Activated CD4-positive, alpha-beta T cell treated with anti-CD3 and anti-CD28 coated beads for 36 hours (primary cell): ENCODE results near the gene IFNA10. TPM values are rescaled to one million over a fixed set of nuclear protein-coding genes. Genes with fewer than 3 reads are reported as not detected.
A peak's percentile ranks its signal among the peaks of the same experiment; 100 is the strongest.
"Not testable (repeated sequence)": the region's sequence is repeated elsewhere in the genome, so short reads cannot be mapped to it uniquely, and the experiment has no call there.

Experiments
- ATAC-seq: fragments of 200-7000 bp; cut with Tn5 transposase; one replicate; pipeline ENCODE4 v1.10.0; 2021; ENCODE audit warnings: mild to moderate bottlenecking, moderate library complexity
- CTCF ChIA-PET: fragments of 350-600 bp; sonication (Branson Sonifier 250); formaldehyde crosslinking; loops from one replicate; lab custom pipeline; 2021; ENCODE audit warnings: antibody characterized with exemption; lab: Charles Lee
- POLR2A ChIA-PET: fragments of 350-600 bp; sonication (Branson Sonifier 250); formaldehyde crosslinking; loops from one replicate; lab custom pipeline; 2021; ENCODE audit warnings: antibody characterized with exemption, inconsistent platforms; lab: Charles Lee
- DNase-seq: peaks from one replicate; pipeline ENCODE4 v3.0.0-alpha.2; 2020
- H3K27ac Mint-ChIP-seq: one replicate; pipeline ENCODE4 v1.8.0; 2021; ENCODE audit warnings: mixed read lengths
- H3K27me3 Mint-ChIP-seq: one replicate; pipeline ENCODE4 v1.8.0; 2021; ENCODE audit warnings: mixed read lengths
- H3K36me3 Mint-ChIP-seq: one replicate; pipeline ENCODE4 v1.8.0; 2021; ENCODE audit warnings: low read depth, mixed read lengths
- H3K4me1 Mint-ChIP-seq: one replicate; pipeline ENCODE4 v1.8.0; 2021; ENCODE audit warnings: mixed read lengths
- H3K4me3 Mint-ChIP-seq: one replicate; pipeline ENCODE4 v1.8.0; 2021; ENCODE audit warnings: mild to moderate bottlenecking, moderate library complexity, mixed read lengths
- H3K9me3 Mint-ChIP-seq: one replicate; pipeline ENCODE4 v1.8.0; 2021; ENCODE audit warnings: low read depth, mixed read lengths
- intact Hi-C, 2 experiments: fragments of 100-400 bp; cut with DNase I in 1 of 2; cut with micrococcal nuclease in 1 of 2; formaldehyde crosslinking; loops; one replicate each; pipeline versions ENCODE4 v1.14.2 to v1.15.1; 2022 to 2024; cut with DNase I, micrococcal nuclease
- total RNA-seq, 2 experiments: library from RNA; stranded (reverse); gene quantifications; one replicate each; pipeline ENCODE4 v1.2.3, GENCODE V29; 2021

The IFNA10 gene
- total RNA-seq, 2 experiments from 2014 or later: not detected

DNA sequence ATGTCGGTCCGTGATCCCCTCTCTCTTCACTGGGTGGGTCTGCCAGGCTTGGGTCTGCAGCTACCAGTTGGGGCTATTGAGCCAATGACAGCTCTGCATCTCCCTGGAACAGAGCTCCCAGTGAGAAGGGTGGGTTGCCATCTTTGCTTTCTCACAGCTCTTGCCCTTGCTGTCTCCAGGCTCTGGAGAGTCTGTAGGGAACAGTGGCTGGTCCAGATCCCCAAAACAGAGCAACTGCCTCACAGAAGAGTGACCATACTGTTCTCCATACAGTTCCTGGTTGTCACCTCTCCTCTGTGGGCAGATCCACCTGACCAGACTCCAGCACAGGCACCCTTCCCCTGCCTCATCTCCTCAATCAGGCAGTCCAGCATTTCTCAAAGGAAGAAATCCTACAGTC lies 26.3 kb upstream of the IFNA10 start:
- Mint-ChIP-seq H3K27ac (no peak overlapping the region), H3K36me3 (no peaks in the 10 kb centered on the region), H3K4me3 (no peak overlapping the region), H3K9me3 (no peaks in the 10 kb centered on the region), H3K27me3 (peaks cover 5% of the 10 kb centered on the region), H3K4me1 (peaks cover 10% of the 10 kb centered on the region)
- DNase-seq (no peak), ATAC-seq (no peak)
- ChIA-PET POLR2A (no interaction called here), CTCF (interaction anchor here (0.6 to 1.0 kb wide), 2 partner anchors 19 to 551 kb away, joined by 3 read pairs; no protein-coding TSS in a partner anchor)
- intact Hi-C loops: loop anchor here in 1 of 2 experiments (10.0 kb wide), 1 partner anchor 222 kb away; no protein-coding TSS in a partner anchor

DNA sequence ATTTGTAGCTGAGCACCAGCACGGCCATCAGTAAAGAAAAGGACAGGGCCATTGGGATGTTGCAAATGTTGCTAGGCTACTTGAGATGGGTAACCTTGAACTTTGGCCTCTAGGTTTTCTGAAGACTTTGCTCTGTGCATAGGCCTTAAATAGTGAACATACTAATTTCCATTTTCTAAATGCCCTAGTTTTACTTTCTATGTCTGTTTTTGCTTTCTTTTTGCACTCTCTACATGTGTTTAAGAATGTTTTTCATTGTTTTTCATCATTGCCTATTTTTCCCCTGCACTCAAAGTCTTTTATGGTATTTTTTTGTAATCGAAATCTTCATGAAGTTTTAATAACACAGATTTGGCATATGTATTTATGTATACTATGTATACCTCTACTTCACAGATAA lies 21.2 kb upstream of the IFNA10 start, which contains the start of gene IFNA17:
Gene IFNA17, minus strand, starts transcription at position 101 of the 400 bp plus-strand sequence. Its CDS starts 49 bp downstream, at position 52.
- Mint-ChIP-seq H3K4me1 (no peaks in the 10 kb centered on the region), H3K27me3 (peaks cover 5% of the 10 kb centered on the region), H3K4me3 (no peak within 1 kb of the TSS), H3K36me3 (no peaks in the 10 kb centered on the region), H3K9me3 (no peaks in the 10 kb centered on the region), H3K27ac (no peak within 1 kb of the TSS)
- CTCF ChIA-PET: interaction anchor here (1.0 to 1.2 kb wide), 2 partner anchors 10 to 45 kb away, joined by 4 to 5 read pairs; no protein-coding TSS in a partner anchor
- intact Hi-C loops: no loop called here
- POLR2A ChIA-PET: no interaction called here
- ATAC-seq (no peak), DNase-seq (no peak)

DNA sequence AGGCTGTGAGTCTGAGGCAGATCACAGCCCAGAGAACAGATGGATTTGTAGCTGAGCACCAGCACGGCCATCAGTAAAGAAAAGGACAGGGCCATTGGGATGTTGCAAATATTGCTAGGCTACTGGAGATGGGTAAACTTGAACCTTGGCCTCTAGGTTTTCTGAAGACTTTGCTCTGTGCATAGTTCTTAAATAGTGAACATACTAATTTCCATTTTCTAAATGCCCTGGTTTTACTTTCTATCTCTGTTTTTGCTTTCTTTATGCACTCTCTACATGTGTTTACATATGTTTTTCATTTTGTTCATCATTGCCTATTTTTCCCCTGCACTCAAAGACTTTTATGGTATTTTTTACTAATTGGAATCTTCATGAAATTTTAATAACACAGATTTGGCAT lies 10.3 kb upstream of the IFNA10 start, which contains the start of gene IFNA16:
Gene IFNA16, minus strand, starts transcription at position 101 of the 400 bp plus-strand sequence. Its CDS starts 6 bp downstream, at position 95.
- H3K4me1 Mint-ChIP-seq, H3K36me3 Mint-ChIP-seq, H3K27ac Mint-ChIP-seq, H3K9me3 Mint-ChIP-seq, H3K4me3 Mint-ChIP-seq, DNase-seq, ATAC-seq, intact Hi-C loops, POLR2A ChIA-PET: not testable (repeated sequence)
- CTCF ChIA-PET: interaction anchor here (1.2 to 1.6 kb wide), 3 partner anchors 11 to 35 kb away, joined by 4 to 5 read pairs (median 5); no protein-coding TSS in a partner anchor
- H3K27me3 Mint-ChIP-seq: peaks cover 23% of the 10 kb centered on the region

DNA sequence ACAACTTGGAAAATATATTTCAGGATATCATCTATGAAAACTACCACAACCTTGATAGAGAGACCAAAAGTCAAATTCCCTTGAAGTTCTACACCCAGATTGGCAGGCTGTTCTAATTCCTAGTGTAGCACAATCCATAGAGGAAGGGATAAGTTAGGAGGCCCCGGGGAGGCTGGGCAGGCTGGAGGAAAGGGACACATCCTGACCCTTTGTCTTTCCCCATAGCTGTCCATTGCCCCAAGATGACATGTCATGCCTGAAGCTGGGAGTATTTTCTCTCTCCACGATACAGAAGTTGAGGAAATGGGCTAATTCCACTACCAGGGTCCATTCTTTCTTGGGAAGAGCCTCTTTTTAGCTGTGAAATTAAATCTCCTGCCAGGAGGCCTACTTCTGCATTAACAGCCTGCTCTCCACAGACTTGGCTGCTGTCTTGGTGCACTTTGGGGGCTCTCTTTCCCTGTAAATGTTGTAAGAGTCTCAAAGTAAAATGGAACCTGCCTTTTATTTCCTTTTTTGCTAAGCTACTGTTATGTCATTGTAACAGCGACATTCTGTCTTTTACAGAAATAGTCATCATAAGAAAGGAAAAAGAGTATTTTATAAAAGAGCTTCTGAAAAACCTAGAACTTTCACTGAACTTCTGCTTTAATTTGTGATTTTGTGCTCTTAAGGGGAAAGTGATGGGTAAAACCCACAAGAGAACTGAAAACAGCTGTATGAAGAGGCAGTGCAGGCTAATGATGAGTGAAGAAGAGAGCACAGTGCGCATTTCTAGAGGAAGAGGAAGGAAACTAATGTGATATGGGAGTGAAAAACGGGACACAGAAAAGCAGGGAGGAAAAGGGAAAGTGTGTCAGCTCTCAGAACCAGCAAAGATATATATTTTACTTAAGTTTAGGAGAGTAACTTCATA lies 6.7 kb upstream of the IFNA10 start:
- ATAC-seq: peak; percentile 44
- H3K4me1 Mint-ChIP-seq, H3K4me3 Mint-ChIP-seq, DNase-seq, H3K36me3 Mint-ChIP-seq, H3K27ac Mint-ChIP-seq, H3K9me3 Mint-ChIP-seq: not testable (repeated sequence)
- POLR2A ChIA-PET: interaction anchor here (0.5 kb wide), 1 partner anchor 248 kb away, joined by 3 read pairs; no protein-coding TSS in a partner anchor
- CTCF ChIA-PET: interaction anchor here (0.7 to 1.5 kb wide), 10 partner anchors 18 to 499 kb away, joined by 3 to 6 read pairs (median 3); no protein-coding TSS in a partner anchor
- intact Hi-C loops: loop anchor here in 1 of 2 experiments (1.0 kb wide), 1 partner anchor 576 kb away; no protein-coding TSS in a partner anchor
- peaks cover 13% of the 10 kb centered on the region for H3K27me3 Mint-ChIP-seq

DNA sequence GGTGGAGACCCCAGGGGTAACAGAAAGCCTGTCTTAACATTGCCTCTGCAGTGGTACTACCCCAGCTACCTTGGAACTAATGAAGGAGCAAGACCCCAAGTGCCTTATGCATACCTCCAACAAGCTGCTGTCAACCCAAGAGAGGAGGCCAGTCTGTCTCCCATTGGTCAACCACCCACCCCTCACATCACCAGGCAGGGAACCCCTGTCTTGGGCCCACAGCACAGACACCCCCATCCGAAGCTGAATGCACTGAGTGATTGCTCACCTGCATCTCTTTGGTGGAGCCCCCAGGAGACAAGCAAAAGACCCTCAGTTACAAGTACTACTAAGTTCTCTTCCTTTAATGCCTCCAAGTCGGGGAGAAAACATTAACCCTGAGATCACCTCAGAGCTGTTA lies 5.2 kb upstream of the IFNA10 start:
- ATAC-seq, H3K4me1 Mint-ChIP-seq: not testable (repeated sequence)

DNA sequence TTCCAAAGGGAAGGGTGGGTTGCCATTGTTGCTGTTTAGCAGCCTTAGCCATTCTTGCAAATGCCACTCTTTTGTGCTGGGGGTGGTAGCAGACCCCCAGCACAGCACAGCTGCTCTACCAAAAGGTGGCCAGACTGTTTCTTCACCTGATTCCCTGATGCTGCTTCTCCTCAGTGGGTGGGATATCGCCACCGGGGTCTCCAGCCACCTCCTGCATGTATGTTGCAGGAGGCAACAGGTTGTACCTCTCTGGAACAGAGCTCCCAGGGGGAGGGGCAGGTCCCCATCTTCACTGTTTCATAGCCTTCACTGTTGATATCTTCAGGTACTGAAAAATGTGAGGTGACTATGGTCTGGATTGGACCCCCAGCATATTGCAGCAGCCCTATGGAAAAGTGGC lies 3.8 kb upstream of the IFNA10 start:
- DNase-seq, POLR2A ChIA-PET, CTCF ChIA-PET, H3K36me3 Mint-ChIP-seq, H3K4me1 Mint-ChIP-seq, H3K4me3 Mint-ChIP-seq, ATAC-seq, H3K27ac Mint-ChIP-seq, intact Hi-C loops, H3K9me3 Mint-ChIP-seq: not testable (repeated sequence)
- peaks cover 15% of the 10 kb centered on the region for H3K27me3 Mint-ChIP-seq

More for the DNA sequence above, 5.2 kb upstream of the IFNA10 start:
- POLR2A ChIA-PET, H3K9me3 Mint-ChIP-seq, H3K27ac Mint-ChIP-seq, intact Hi-C loops, DNase-seq, H3K4me3 Mint-ChIP-seq, H3K36me3 Mint-ChIP-seq: not testable (repeated sequence)
- CTCF ChIA-PET: interaction anchor here (0.8 kb wide), 1 partner anchor 180 kb away, joined by 3 read pairs; no protein-coding TSS in a partner anchor
- peaks cover 10% of the 10 kb centered on the region for H3K27me3 Mint-ChIP-seq

DNA sequence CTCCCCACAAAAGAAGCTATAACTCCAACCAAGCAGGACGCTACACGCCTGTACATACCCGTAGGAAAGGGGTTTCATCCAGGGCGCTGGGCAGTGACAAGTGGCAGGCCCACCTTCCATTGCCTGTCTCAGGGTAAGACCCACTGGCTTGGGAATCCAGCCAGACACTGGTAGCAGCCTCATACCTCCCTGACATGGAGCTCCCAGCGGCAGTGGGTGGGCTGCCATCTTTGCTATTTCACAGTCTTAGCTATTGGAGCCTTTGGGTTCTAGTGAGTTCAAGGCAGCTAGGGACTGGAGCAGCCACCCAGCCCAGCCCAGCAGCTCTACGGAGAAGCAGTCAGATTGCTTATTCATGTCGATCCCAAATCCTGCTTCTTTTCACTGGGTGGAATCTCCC lies 3.4 kb upstream of the IFNA10 start:
- Mint-ChIP-seq H3K4me1 (peaks cover 8% of the 10 kb centered on the region), H3K4me3 (no peak overlapping the region), H3K36me3 (no peaks in the 10 kb centered on the region), H3K9me3 (no peaks in the 10 kb centered on the region), H3K27ac (no peak overlapping the region), H3K27me3 (peaks cover 14% of the 10 kb centered on the region)
- no peak for DNase-seq
- ATAC-seq: no peak
- intact Hi-C loops: no loop called here
- ChIA-PET POLR2A (no interaction called here), CTCF (no interaction called here)

DNA sequence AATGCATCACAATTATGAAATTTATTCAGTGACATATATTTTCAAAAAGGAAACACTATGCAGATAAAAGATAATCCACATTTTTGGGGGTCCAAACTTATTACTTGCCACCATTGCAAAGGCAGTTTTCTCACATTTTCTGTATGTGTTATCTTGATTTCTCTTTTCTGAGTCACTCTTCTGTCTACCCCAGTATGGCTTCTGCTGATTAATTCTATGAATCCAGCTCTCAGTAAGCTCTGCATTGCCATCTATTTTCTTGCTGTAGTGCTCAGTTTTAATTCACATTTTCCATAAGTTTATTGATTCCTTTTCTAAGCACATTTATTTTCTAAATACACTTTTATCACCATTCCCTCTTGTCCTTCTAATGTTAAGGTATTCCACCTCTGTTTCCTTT lies 1.7 kb downstream of the IFNA10 start:
- CTCF ChIA-PET: interaction anchor here (0.6 to 1.3 kb wide), 2 partner anchors 11 to 195 kb away, joined by 3 read pairs; no protein-coding TSS in a partner anchor
- intact Hi-C loops: no loop called here
- ATAC-seq: peak; percentile 68

DNA sequence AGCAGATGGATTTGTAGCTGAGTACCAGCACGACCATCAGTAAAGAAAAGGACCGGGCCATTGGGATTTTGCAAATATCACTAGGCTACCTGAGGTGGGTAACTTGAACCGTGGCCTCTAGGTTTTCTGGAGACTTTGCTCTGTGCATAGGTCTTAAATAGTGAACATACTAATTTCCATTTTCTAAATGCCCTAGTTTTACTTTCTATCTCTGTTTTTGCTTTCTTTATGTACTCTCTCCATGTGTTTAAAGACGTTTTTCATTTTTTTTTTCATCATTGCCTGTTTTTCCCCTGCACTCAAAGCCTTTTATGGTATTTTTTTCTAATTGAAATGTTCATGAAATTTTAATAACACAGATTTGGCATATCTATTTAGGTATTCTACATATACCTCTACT lies 4.8 kb downstream of the IFNA10 start, which contains the start of gene IFNA7:
Gene IFNA7, minus strand, starts transcription at position 101 of the 400 bp plus-strand sequence. Its CDS starts 40 bp downstream, at position 61.
- POLR2A ChIA-PET, ATAC-seq, intact Hi-C loops, H3K4me3 Mint-ChIP-seq, H3K36me3 Mint-ChIP-seq, H3K9me3 Mint-ChIP-seq, DNase-seq, H3K27ac Mint-ChIP-seq: not testable (repeated sequence)
- CTCF ChIA-PET: interaction anchor here (0.6 kb wide), 1 partner anchor 108 kb away, joined by 3 read pairs; no protein-coding TSS in a partner anchor
- Mint-ChIP-seq H3K4me1 (peaks cover 13% of the 10 kb centered on the region), H3K27me3 (peaks cover 34% of the 10 kb centered on the region)

More for the DNA sequence above, 1.7 kb downstream of the IFNA10 start:
- H3K4me1 Mint-ChIP-seq: peaks cover 13% of the 10 kb centered on the region
- no peak overlapping the region for H3K4me3 Mint-ChIP-seq
- no peak overlapping the region for H3K27ac Mint-ChIP-seq
- H3K27me3 Mint-ChIP-seq: peaks cover 28% of the 10 kb centered on the region
- H3K36me3 Mint-ChIP-seq: no peaks in the 10 kb centered on the region
- peaks cover 3% of the 10 kb centered on the region for H3K9me3 Mint-ChIP-seq
- POLR2A ChIA-PET: no interaction called here
- no peak for DNase-seq

DNA sequence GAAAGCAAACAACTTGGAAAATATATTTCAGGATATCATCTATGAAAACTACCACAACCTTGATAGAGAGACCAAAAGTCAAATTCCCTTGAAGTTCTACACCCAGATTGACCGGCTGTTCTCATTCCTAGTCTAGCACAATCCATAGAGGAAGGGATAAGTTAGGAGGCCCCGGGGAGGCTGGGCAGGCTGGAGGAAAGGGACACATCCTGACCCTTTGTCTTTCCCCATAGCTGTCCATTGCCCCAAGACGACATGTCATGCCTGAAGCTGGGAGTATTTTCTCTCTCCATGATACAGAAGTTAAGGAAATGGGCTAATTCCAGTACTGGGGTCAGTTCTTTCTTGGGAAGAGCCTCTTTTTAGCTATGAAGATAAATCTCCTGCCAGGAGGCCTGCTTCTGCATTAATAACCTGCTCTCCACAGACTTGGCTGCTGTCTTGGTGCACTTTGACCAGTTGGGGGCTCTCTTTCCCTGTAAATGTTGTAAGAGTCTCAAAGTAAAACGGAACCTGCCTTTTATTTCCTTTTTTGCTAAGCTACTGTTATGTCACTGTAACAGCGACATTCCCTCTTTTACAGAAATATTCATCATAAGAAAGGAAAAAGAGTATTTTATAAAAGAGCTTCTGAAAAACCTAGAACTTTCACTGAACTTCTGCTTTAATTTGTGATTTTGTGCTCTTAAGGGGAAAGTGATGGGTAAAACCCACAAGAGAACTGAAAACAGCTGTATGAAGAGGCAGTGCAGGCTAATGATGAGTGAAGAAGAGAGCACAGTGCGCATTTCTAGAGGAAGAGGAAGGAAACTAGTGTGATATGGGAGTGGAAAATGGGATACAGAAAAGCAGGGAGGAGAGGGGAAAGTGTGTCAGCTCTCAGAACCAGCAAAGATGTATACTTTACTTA lies 11.8 kb downstream of the IFNA10 start:
- DNase-seq (peak; percentile 58), ATAC-seq (peak; percentile 93)
- H3K4me3 Mint-ChIP-seq, POLR2A ChIA-PET, H3K4me1 Mint-ChIP-seq, H3K36me3 Mint-ChIP-seq, H3K27me3 Mint-ChIP-seq, H3K9me3 Mint-ChIP-seq, H3K27ac Mint-ChIP-seq: not testable (repeated sequence)
- CTCF ChIA-PET: interaction anchor here (0.6 to 1.7 kb wide), 34 partner anchors 9 to 618 kb away, joined by 3 to 9 read pairs (median 4); partner anchors contain the start of gene IFNA16
- intact Hi-C loops: loop anchor here (1.0 to 10.0 kb wide), 6 partner anchors 122 to 594 kb away; no protein-coding TSS in a partner anchor
